H1 (cell line): ENCODE data around the gene ARHGEF40. TPM values are rescaled to one million over a fixed set of nuclear protein-coding genes. Genes with fewer than 3 reads are reported as not detected.

ENCODE experiments used
- CTCF ChIA-PET: fragments of 300-600 bp; sonication (Branson Sonifier 250); formaldehyde crosslinking; loops from one replicate; lab custom pipeline; 2021; ENCODE audit not compliant: partially characterized antibody; lab: Charles Lee
- POLR2A ChIA-PET: fragments of 300-600 bp; sonication (Branson Sonifier 250); formaldehyde crosslinking; loops from one replicate; lab custom pipeline; 2021; ENCODE audit warnings: inconsistent platforms; ENCODE audit not compliant: partially characterized antibody; lab: Charles Lee
- DNase-seq, 2 experiments: peaks; one replicate each; pipeline versions ENCODE4 v3.0.0 to v3.0.0-alpha.2; 2010 to 2022; ENCODE audit warnings: low spot score in 2 of 2, low read depth in 1 of 2, mixed read lengths in 1 of 2
- FAIRE-seq: peaks from 2 replicates; lab custom pipeline; 2011; peaks lifted over from hg19 to GRCh38; lab: Jason Lieb, UNC
- H2AFZ ChIP-seq: 2 replicates; pipeline ENCODE4 v1.8.1; 2012; ENCODE audit warnings: low read length, inconsistent platforms
- H2AK5ac ChIP-seq: 2 replicates; pipeline ENCODE4 v1.6.1; 2013; ENCODE audit warnings: low read depth, low read length
- H2BK120ac ChIP-seq: replicated peaks from 2 replicates; pipeline ENCODE3; 2013; ENCODE audit warnings: low read depth, low read length, inconsistent platforms
- H2BK12ac ChIP-seq: 2 replicates; pipeline ENCODE4 v1.6.1; 2013; ENCODE audit warnings: low read depth, low read length
- H2BK15ac ChIP-seq: 2 replicates; pipeline ENCODE4 v1.6.1; 2013; ENCODE audit warnings: low read length
- H2BK20ac ChIP-seq: 2 replicates; pipeline ENCODE4 v1.6.1; 2013; ENCODE audit warnings: low read length
- H2BK5ac ChIP-seq: 2 replicates; pipeline ENCODE4 v1.6.1; 2013; ENCODE audit warnings: low read depth, low read length
- H3K14ac ChIP-seq: 2 replicates; pipeline ENCODE4 v1.6.1; 2013; ENCODE audit warnings: inconsistent platforms; ENCODE audit not compliant: insufficient read length
- H3K18ac ChIP-seq: 2 replicates; pipeline ENCODE4 v1.6.1; 2013; ENCODE audit warnings: low read length; ENCODE audit errors: extremely low read depth
- H3K23ac ChIP-seq: 2 replicates; pipeline ENCODE4 v1.6.1; 2013; ENCODE audit warnings: inconsistent platforms; ENCODE audit not compliant: insufficient read length
- H3K23me2 ChIP-seq: 2 replicates; pipeline ENCODE4 v1.6.1; 2013; ENCODE audit warnings: low read depth, low read length
- H3K27ac ChIP-seq: 2 replicates; pipeline ENCODE4 v1.6.1; 2011; ENCODE audit warnings: low read depth, low read length, inconsistent platforms
- H3K27me3 ChIP-seq, 4 experiments: replicated peaks in 1 of 4; 1 replicate in 1 of 4; 2 replicates in 3 of 4; pipeline versions ENCODE4 v1.6.1 to v1.8.1; 2011 to 2013; ENCODE audit warnings: low read length in 3 of 4, mild to moderate bottlenecking in 3 of 4, inconsistent platforms in 2 of 4, mixed read lengths in 2 of 4, moderate library complexity in 1 of 4; ENCODE audit not compliant: control insufficient read depth in 3 of 4, insufficient read depth in 3 of 4; ENCODE audit errors: extremely low read depth in 1 of 4
- H3K36me3 ChIP-seq, 4 experiments: 2 replicates each; pipeline versions ENCODE4 v1.6.1 to v1.8.1; 2011 to 2013; ENCODE audit warnings: mild to moderate bottlenecking in 4 of 4, low read length in 3 of 4, moderate library complexity in 2 of 4, control low read depth in 1 of 4, inconsistent platforms in 1 of 4; ENCODE audit not compliant: insufficient read depth in 4 of 4, control insufficient read depth in 2 of 4
- H3K4ac ChIP-seq: replicated peaks from 2 replicates; pipeline ENCODE3; 2013; ENCODE audit warnings: low read length, low read depth, mixed read lengths, inconsistent platforms; ENCODE audit not compliant: insufficient read length
- H3K4me1 ChIP-seq, 4 experiments: replicated peaks in 1 of 4; 1 replicate in 1 of 4; 2 replicates in 3 of 4; pipeline versions ENCODE4 v1.6.1 to v1.8.1; 2011 to 2013; ENCODE audit warnings: low read length in 3 of 4, inconsistent platforms in 2 of 4, mixed read lengths in 1 of 4; ENCODE audit not compliant: insufficient read depth in 4 of 4, control insufficient read depth in 3 of 4
- H3K4me2 ChIP-seq, 2 experiments: 2 replicates each; pipeline versions ENCODE4 v1.6.1 to v1.8.1; 2011 to 2013; ENCODE audit warnings: low read depth in 2 of 2, low read length in 2 of 2, control low read depth in 1 of 2, inconsistent platforms in 1 of 2, mild to moderate bottlenecking in 1 of 2; ENCODE audit not compliant: insufficient read depth in 1 of 2
- H3K4me3 ChIP-seq, 4 experiments: fragments of 200-600, 300-600 bp in 1 of 4; sonication (generic), shearing (Covaris generic), sonication (Bioruptor Twin) in 1 of 4; 2 replicates each; pipeline versions ENCODE4 v1.5.1 to v1.8.1; 2011 to 2016; ENCODE audit warnings: low read length in 4 of 4, low read depth in 3 of 4, control low read depth in 2 of 4, inconsistent platforms in 2 of 4, mild to moderate bottlenecking in 2 of 4, mixed read lengths in 1 of 4, moderate library complexity in 1 of 4; ENCODE audit not compliant: insufficient read depth in 2 of 4; ENCODE audit errors: extremely low read depth in 1 of 4
- H3K56ac ChIP-seq: replicated peaks from 2 replicates; pipeline ENCODE3; 2013; ENCODE audit warnings: low read depth, mild to moderate bottlenecking, mixed read lengths, low read length, inconsistent platforms; ENCODE audit not compliant: insufficient read length
- H3K79me1 ChIP-seq: 2 replicates; pipeline ENCODE4 v1.6.1; 2013; ENCODE audit warnings: low read depth, low read length, control low read depth
- H3K79me2 ChIP-seq, 2 experiments: 2 replicates each; pipeline versions ENCODE4 v1.6.1 to v1.8.1; 2012 to 2013; ENCODE audit warnings: low read length in 2 of 2, mild to moderate bottlenecking in 2 of 2, inconsistent platforms in 1 of 2; ENCODE audit not compliant: insufficient read depth in 2 of 2, control insufficient read depth in 1 of 2
- H3K9ac ChIP-seq, 4 experiments: replicated peaks in 1 of 4; 1 replicate in 1 of 4; 2 replicates in 3 of 4; pipeline versions ENCODE4 v1.6.1 to v1.8.1; 2011 to 2013; ENCODE audit warnings: low read depth in 3 of 4, low read length in 3 of 4, control low read depth in 2 of 4, mild to moderate bottlenecking in 2 of 4, moderate library complexity in 2 of 4, inconsistent platforms in 1 of 4; ENCODE audit errors: extremely low read depth in 1 of 4
- H3K9me3 ChIP-seq, 2 experiments: 2 replicates each; pipeline versions ENCODE4 v1.6.1 to v1.8.1; 2012 to 2013; ENCODE audit warnings: mild to moderate bottlenecking in 2 of 2, moderate library complexity in 2 of 2, control low read depth in 1 of 2, inconsistent platforms in 1 of 2, low read depth in 1 of 2, low read length in 1 of 2, mixed read lengths in 1 of 2; ENCODE audit not compliant: insufficient read depth in 2 of 2
- H4K20me1 ChIP-seq, 2 experiments: replicated peaks in 1 of 2; 2 replicates each; pipeline versions ENCODE3 to v1.8.1; 2011 to 2013; ENCODE audit warnings: inconsistent platforms in 2 of 2, low read length in 2 of 2, mild to moderate bottlenecking in 1 of 2; ENCODE audit not compliant: insufficient read depth in 2 of 2, control insufficient read depth in 1 of 2
- H4K5ac ChIP-seq: 2 replicates; pipeline ENCODE4 v1.6.1; 2013; ENCODE audit warnings: low read length, low read depth, mixed read lengths, inconsistent platforms; ENCODE audit not compliant: insufficient read length
- H4K8ac ChIP-seq: 2 replicates; pipeline ENCODE4 v1.8.0; 2013; ENCODE audit warnings: mild to moderate bottlenecking, moderate library complexity, low read length, inconsistent platforms; ENCODE audit not compliant: insufficient read depth; ENCODE audit errors: extremely low read depth
- H4K91ac ChIP-seq: replicated peaks from 2 replicates; pipeline ENCODE3; 2013; ENCODE audit warnings: low read length, mixed read lengths, inconsistent platforms; ENCODE audit not compliant: insufficient read length
- CBX8 ChIP-seq: fragments of 300-800, 300-1000 bp; sonication (generic); IDR thresholded peaks from 2 replicates; pipeline ENCODE4 v1.7.1; 2016; ENCODE audit warnings: low read depth, low read length, borderline replicate concordance
- CEBPB ChIP-seq: IDR thresholded peaks from 2 replicates; pipeline ENCODE4 v1.6.1; 2012; ENCODE audit warnings: low read depth, low read length
- CTBP2 ChIP-seq: IDR thresholded peaks from 2 replicates; pipeline ENCODE4 v1.7.0; 2011; ENCODE audit warnings: borderline replicate concordance, mild to moderate bottlenecking, moderate library complexity, mixed read lengths, low read length; ENCODE audit not compliant: insufficient read depth, insufficient read length
- EGR1 ChIP-seq: IDR thresholded peaks from 2 replicates; pipeline ENCODE4 v1.6.1; 2011; ENCODE audit warnings: low read depth, low read length, borderline replicate concordance
- KDM4A ChIP-seq: IDR thresholded peaks from one replicate; pipeline ENCODE4 v1.7.1; 2012; ENCODE audit warnings: low read depth, mild to moderate bottlenecking, moderate library complexity, low read length, inconsistent platforms; ENCODE audit not compliant: severe bottlenecking
- POLR2A ChIP-seq, 2 experiments: IDR thresholded peaks; 1 replicate in 1 of 2; 2 replicates in 1 of 2; pipeline ENCODE4 v1.6.1; 2011; ENCODE audit warnings: low read depth in 2 of 2, low read length in 2 of 2, mild to moderate bottlenecking in 2 of 2; ENCODE audit errors: control extremely low read depth in 1 of 2
- POLR2AphosphoS5 ChIP-seq: IDR thresholded peaks from 2 replicates; pipeline ENCODE4 v1.6.1; 2011; ENCODE audit warnings: low read depth, low read length
- RBBP5 ChIP-seq: IDR thresholded peaks from 2 replicates; pipeline ENCODE4 v1.7.1; 2012; ENCODE audit warnings: low read depth, mild to moderate bottlenecking, inconsistent platforms, low read length, moderate library complexity, borderline replicate concordance
- SRF ChIP-seq: IDR thresholded peaks from 2 replicates; pipeline ENCODE4 v1.6.1; 2011; ENCODE audit warnings: mild to moderate bottlenecking, low read depth, low read length, moderate library complexity
- TAF1 ChIP-seq: IDR thresholded peaks from 2 replicates; pipeline ENCODE4 v1.6.1; 2011; ENCODE audit warnings: mild to moderate bottlenecking, low read depth, low read length
- TBP ChIP-seq: IDR thresholded peaks from 2 replicates; pipeline ENCODE4 v1.6.1; 2011; ENCODE audit warnings: low read depth, low read length, improper control_type of control experiment
- WGBS, 2 experiments: shearing (Covaris generic) in 1 of 2; methylation state at CpG; one replicate each; pipeline versions ENCODE4 v1.1.6 to v1.1.7; 2013 to 2015; ENCODE audit warnings: low lambda C conversion rate in 2 of 2, mixed read lengths in 2 of 2, inconsistent platforms in 1 of 2, low coverage in 1 of 2, missing lambda C conversion rate in 1 of 2; ENCODE audit not compliant: insufficient replicate concordance in 2 of 2, insufficient coverage in 1 of 2, insufficient read length in 1 of 2; ENCODE audit errors: extremely low coverage in 1 of 2, missing lambda C conversion rate in 1 of 2; 5-methylcytosine and 5-hydroxymethylcytosine counted together
- polyA plus RNA-seq, 7 experiments: library from polyadenylated mRNA; depleted of rRNA in 3 of 7; stranded (reverse) in 5 of 7; unstranded in 2 of 7; fragments of >200 nt in 5 of 7; fragments of 200-250 nt in 2 of 7; gene quantifications; 1 replicate in 5 of 7; 2 replicates in 1 of 7; 4 replicates in 1 of 7; pipeline versions ENCODE4 v1.2.1 to v1.2.3, GENCODE V29; 2011 to 2013; ENCODE audit warnings: missing spikeins in 2 of 7, mixed read lengths in 2 of 7
- total RNA-seq: library from RNA; stranded (reverse); fragmentation: NEBNext Ultra II Directional; extraction: Animal tissue kit (Norgen Biotek cat#: 25700); gene quantifications from 2 replicates; pipeline ENCODE4 v1.2.1, GENCODE V29; 2021

ARHGEF40 gene
- total and polyA plus RNA-seq, 2 of the 8 experiments (the other 6 are each of a cell fraction or from before 2014, with no cell fraction given), result 53.1 to 101 TPM

DNA sequence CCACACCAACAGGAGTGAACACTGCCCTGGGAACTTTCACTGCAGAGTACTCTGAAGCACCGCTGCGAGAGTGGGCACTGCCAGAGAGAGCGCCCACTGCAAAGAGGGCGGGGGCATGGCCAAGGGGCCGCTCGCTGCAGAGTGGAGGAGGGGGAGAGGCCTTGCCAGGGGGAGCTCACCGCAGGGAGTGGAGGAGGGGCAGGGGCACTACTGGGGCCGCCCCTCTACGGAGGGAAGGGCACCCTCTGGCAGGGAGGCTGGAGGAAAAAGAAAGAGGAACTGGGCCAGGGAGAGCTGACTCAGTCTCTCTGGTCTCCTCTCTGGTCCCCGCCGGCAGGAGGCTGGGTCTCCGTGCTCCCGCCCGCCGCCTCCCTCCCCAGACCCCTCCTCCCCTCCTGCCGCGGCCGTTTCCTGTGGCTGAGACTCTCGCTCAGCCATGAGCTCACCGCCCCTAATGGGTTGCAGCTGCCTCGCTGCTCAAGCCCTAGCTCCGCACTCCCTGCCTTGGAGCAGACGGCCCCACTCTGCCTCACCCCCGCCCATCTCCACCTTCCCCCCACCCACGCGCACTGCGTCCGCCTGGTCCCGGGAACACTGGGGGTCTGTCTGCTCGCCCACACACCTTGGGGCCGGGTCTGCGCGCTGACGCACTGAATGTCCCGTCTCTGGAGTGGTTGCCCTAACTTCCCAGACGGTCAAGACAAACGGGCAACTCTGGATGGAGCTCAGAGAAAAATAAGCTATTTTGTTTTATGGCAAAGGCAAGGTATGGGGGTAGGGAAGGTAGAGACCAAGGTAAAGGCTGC, 1.3 kb downstream of the ARHGEF40 start:
- Histone ChIP-seq H2BK5ac (peak overlapping the region; percentile 95; the same call in 1 of the 2 replicates), H3K36me3 (peaks cover 21 to 27% (median 25%) of the 10 kb centered on the region in 4 experiments), H3K27me3 (peaks cover 0 to 4% (median 0%) of the 10 kb centered on the region in 4 experiments; a peak in 3 of 7 replicates), H2BK15ac (no peak overlapping the region), H2BK12ac (peak overlapping the region; percentile 92; the same call in 1 of the 2 replicates), H4K20me1 (peaks cover 2 to 5% of the 10 kb centered on the region in 2 experiments), H3K23me2 (peaks cover 25% of the 10 kb centered on the region; the same call in 1 of the 2 replicates), H3K4me3 (peak overlapping the region; percentile 52 to 98 (median 82)), H2AFZ (no peak overlapping the region), H3K18ac (peak overlapping the region; percentile 97), H3K79me2 (peaks cover 0 to 13% of the 10 kb centered on the region in 2 experiments; a peak in 2 of 4 replicates), H2BK20ac (no peak overlapping the region), H3K4me1 (peaks cover 3 to 14% (median 8%) of the 10 kb centered on the region in 4 experiments), H3K79me1 (no peaks in the 10 kb centered on the region; the same call in 1 of the 2 replicates), H3K9me3 (no peaks in the 10 kb centered on the region), H3K9ac (peak overlapping the region; percentile 14 to 68 (median 50); a peak in 6 of 7 replicates), H3K4me2 (peak overlapping the region; percentile 94 to 96), H3K27ac (peak overlapping the region; percentile 72), H3K23ac (no peak overlapping the region), H3K14ac (no peak overlapping the region), H2AK5ac (no peak overlapping the region; the same call in 1 of the 2 replicates), H4K5ac (peak overlapping the region; percentile 67), H3K4ac (peak overlapping the region; percentile 89), H4K8ac (0 out of 2 replicates have a peak overlapping the region, but pooled peaks have one; percentile 73), H2BK120ac (peak overlapping the region; percentile 91), H4K91ac (peak overlapping the region; percentile 93), H3K56ac (peak overlapping the region; percentile 75)
- FAIRE-seq, result no peak
- 3% methylated on average over 12 of the region's 37 CpGs; no CpG with 5 or more reads in 1 of the 2 experiments for WGBS, 2 experiments
- no peak for DNase-seq
- ChIA-PET POLR2A (interaction anchor here (0.8 to 12.4 kb wide), 23 partner anchors 9 to 198 kb away, joined by 3 to 245 read pairs (median 4); partner anchors contain the start of genes TMEM253 and ZNF219), CTCF (interaction anchor here (0.7 to 6.6 kb wide), 33 partner anchors 9 to 214 kb away, joined by 3 to 110 read pairs (median 6); partner anchors contain the start of genes NDRG2, OR5AU1 and TMEM253)
- TF ChIP-seq SRF (no peak), TAF1 (peak; percentile 28; the same call in 1 of the 2 replicates), TBP (no peak), EGR1 (no peak; the same call in 1 of the 2 replicates), RBBP5 (peak; percentile 81; the same call in 1 of the 2 replicates), CEBPB (no peak), POLR2A (IDR thresholded peaks at IDR 0.05; ENCODE audit: control extremely low read depth in 1 of 2, low read depth in 2 of 2, low read length in 2 of 2) (peak in 1 of 2 experiments; percentile 73; a peak in 1 of 3 replicates), CTBP2 (peak; percentile 21), KDM4A (peak; percentile 8), CBX8 (no peak), POLR2AphosphoS5 (peak; percentile 52; the same call in 1 of the 2 replicates)
